ENCODE results near the gene NTM.

NTM gene

GRCh38 chr11:131750692-131751091 lies 380.3 kb downstream of the NTM start:
- DNase-seq, result no peak

- DNase-seq, result no peak
Measured at GRCh38 chr11:131754671-131755070, 384.3 kb downstream of the NTM start.

GRCh38 chr11:131756479-131757110 lies 386.2 kb downstream of the NTM start:
- no peak for DNase-seq

- no peak for DNase-seq
Measured at GRCh38 chr11:131758726-131759125, 388.3 kb downstream of the NTM start.

- no peak for DNase-seq
Measured at GRCh38 chr11:131759140-131759539, 388.7 kb downstream of the NTM start.

GRCh38 chr11:131760091-131761061 lies 390.0 kb downstream of the NTM start:
- no peak for DNase-seq

- no peak for DNase-seq
Measured at GRCh38 chr11:131762346-131763110, 392.1 kb downstream of the NTM start.

- no peak for DNase-seq
Measured at GRCh38 chr11:131763193-131763890, 392.9 kb downstream of the NTM start.

- DNase-seq, result no peak
Measured at GRCh38 chr11:131764126-131764525, 393.7 kb downstream of the NTM start.

GRCh38 chr11:131764649-131765048 lies 394.2 kb downstream of the NTM start:
- DNase-seq, result no peak

GRCh38 chr11:131766637-131767036 lies 396.2 kb downstream of the NTM start:
- DNase-seq, result no peak

- no peak for DNase-seq
Measured at GRCh38 chr11:131767421-131767820, 397.0 kb downstream of the NTM start.

- no peak for DNase-seq
Measured at GRCh38 chr11:131770801-131771200, 400.4 kb downstream of the NTM start.

GRCh38 chr11:131771471-131771870 lies 401.1 kb downstream of the NTM start:
- DNase-seq, result no peak

GRCh38 chr11:131773626-131774025 lies 403.2 kb downstream of the NTM start:
- DNase-seq, result no peak

GRCh38 chr11:131776211-131776610 lies 405.8 kb downstream of the NTM start:
- DNase-seq, result no peak

GRCh38 chr11:131785801-131786200 lies 415.4 kb downstream of the NTM start:
- DNase-seq, result no peak

GRCh38 chr11:131787119-131787518 lies 416.7 kb downstream of the NTM start:
- DNase-seq, result no peak

GRCh38 chr11:131790586-131790985 lies 420.2 kb downstream of the NTM start:
- DNase-seq, result no peak

GRCh38 chr11:131792243-131792642 lies 421.8 kb downstream of the NTM start:
- DNase-seq, result no peak

GRCh38 chr11:131796089-131796488 lies 425.7 kb downstream of the NTM start:
- DNase-seq, result no peak

GRCh38 chr11:131796541-131796940 lies 426.1 kb downstream of the NTM start:
- no peak for DNase-seq

GRCh38 chr11:131800452-131800851 lies 430.0 kb downstream of the NTM start:
- DNase-seq, result no peak
